HG02759 (cell line): Measurements from ENCODE around the gene CACNA1H.

Experiments
- ATAC-seq: cut with Tn5 transposase; IDR thresholded peaks from one replicate; pipeline ENCODE4 v1.9.1; 2021; ENCODE audit warnings: mild to moderate bottlenecking, moderate library complexity; ENCODE audit not compliant: unreplicated experiment

CACNA1H gene

DNA sequence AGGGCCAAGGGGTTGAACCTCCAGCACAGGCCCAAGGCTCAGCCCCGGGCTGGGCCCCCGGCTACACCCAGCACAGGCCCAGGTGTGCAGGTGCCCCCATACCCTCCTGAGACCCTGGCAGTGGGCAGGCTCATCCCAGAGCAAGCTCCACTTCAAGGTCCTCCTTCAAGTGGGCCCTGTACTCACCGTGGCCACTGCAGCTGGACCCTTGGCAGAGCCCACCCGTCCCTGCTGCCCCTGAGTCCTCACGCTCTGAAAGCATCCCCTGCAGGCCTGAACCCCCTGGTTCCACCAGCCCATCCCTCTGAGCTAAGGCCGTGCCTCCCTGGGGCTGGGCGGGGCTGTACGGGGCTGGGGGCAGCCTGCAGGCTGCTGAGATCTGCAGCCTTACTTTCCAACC lies 11.2 kb upstream of the CACNA1H start:
- ATAC-seq: no peak

DNA sequence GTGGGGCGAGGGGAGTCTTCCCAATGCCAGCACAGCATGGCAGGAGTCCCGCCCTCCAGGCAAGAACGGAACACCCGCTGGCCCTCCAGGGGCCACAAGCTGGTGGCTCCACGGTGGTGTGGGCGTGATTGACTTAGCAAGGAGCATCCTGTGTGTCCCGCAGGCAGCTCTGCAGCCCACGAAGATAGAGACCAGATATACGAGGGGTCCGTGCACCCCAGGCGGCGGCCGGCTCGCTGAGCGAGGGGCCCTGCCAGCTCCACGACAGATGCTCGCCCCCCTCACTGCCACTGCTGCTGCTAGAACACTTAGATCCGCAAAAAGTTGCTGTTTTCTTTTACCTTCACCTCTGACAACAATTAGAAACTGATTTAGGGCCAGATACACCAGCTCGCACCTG lies 10.0 kb upstream of the CACNA1H start:
- no peak for ATAC-seq

DNA sequence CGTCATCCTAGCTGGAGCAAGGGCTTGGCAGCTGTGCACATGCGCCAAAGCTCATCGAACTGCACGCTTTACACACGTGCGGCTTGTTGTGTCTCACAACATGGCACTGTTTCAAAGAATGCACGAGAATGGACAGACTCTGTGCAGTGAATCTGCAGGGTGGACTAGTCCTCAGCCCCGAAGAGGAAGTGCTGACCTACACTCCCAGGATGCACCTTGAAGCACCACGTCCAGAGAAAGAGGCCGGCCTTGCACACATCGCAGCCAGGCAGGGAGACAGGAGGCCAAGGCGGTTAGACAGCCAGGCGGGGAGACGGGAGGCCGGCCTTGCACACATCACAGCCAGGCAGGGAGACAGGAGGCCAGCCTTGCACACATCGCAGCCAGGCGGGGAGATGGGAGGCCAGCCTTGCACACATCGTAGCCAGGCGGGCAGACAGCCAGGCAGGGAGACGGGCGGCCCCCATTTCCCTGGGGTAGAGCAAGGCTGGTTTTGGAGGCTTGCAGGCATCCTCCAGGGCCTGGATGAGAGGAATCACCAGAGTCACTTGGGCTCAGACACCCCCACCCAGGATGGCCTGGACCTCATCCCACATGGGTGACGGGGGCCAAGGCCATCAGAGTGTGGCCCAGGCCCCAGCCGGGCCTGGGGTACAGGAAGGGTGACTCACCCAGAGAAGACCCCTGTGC lies 9.0 kb upstream of the CACNA1H start:
- ATAC-seq: no peak

DNA sequence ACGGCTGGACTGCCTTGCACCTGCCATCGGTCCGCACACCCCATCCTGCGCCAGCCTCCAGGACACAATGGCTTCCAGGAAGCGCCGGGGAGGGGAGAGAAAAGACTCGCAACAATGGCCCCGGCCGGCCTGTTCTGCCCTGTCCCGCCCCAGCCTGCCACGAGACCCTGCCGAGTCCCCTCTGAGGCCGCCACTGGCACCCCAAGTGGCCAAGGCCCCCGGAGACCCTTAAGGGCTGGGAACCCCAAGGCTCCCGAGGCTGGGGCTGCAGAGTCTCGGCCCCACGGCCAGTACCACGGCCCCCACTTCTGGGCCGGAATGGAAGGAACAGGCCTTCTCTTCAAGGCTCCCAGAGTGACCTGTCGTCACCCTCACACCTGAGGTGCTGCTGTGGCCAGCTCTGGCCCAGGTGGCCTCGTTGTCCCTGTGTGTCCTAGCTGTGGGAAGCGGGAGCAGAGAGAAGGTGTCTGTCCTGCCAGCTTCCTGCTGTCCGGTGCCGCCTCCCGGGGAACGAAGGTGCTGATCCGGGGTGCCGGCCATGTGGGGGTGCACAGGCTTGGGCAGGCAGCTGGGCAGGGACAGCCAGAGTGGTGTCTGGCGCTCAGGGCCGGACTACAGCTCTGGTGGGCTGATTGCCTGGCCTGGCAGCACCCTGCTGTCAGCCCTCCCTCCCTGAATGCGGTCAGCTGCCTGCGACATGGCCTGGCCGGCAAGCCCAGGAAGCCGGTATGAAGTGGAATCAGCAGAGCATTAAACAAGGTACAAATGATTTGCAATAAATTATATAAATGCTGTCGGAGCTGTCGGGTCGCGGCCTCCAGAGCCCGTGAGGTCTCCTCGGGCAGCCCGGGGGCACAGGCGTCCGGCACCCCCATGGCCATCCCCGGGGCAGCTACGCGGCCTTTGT lies 8.2 kb upstream of the CACNA1H start:
- no peak for ATAC-seq

DNA sequence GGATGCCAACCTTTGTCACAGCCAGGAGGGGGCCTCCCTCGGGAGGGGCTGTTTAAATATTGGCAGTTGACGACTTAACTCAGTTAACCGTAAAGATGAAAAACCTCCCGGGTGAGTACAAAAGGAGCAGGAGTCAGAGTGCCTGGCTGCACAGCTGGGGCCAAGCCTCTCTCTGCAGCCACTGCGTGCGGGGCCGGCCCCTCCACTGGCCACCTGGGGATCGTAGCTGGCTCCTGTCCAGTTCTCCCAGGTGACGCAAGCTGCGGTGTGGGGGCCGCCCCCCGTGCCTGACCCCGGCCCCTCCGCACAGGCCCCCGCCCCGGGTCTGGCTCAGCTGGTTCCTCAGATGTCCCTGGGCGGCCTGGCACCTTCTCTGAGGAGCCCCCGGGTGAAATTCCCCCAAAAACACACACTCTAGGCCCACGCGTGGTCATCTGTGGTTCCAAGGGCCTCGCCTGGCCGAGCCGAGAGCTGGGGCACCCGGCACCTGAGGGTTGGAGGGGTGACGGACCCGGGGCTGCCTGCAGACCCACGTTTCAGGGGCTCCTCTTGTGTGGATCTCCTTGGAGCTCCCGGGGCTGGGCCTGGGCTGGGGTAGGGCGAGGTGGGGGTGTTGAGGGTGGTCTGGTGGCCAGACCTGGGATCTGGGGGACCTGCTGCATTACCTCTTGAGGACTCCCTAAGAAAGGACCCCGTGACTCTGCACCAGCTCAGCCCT lies 7.4 kb upstream of the CACNA1H start:
- ATAC-seq: no peak

DNA sequence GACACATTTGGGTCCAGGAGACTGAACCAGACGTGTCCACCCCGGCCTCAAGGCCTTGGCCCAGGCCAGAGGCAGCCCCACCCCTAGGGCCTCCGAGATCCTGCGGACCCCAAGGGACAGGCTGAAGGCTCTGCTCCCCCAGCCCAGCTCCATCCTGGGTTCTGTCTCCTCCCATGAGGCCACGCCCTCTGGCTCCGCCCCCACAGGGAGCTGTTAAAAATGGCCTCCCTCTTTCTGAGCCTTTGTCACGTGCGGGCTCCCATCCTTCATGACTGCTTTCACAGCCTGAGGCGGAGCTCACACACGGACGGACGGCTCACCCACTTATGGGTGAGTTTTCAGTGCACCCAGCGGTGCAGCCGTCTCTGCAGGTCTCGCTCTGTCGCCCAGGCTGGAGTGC lies 6.5 kb upstream of the CACNA1H start:
- ATAC-seq: no peak

DNA sequence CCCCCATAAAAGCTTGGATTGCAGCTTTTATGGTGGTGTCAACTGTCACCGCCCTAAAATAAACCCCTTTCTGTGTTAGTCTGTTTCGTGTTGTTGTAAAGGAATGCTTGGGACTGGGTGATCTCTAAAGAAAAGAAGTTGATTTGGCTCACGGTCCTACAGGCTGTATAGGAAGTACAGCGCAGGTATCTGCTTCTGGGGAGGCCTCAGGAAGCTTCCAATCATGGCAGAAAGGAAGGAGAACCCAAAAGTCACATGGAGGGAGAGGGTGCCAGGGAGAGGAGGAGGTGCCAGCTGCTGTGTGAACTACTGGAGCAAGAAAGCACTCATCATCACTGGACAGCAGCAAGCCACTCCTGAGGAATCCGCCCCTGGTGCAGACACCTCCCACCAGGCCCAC lies 5.9 kb upstream of the CACNA1H start:
- ATAC-seq: no peak

DNA sequence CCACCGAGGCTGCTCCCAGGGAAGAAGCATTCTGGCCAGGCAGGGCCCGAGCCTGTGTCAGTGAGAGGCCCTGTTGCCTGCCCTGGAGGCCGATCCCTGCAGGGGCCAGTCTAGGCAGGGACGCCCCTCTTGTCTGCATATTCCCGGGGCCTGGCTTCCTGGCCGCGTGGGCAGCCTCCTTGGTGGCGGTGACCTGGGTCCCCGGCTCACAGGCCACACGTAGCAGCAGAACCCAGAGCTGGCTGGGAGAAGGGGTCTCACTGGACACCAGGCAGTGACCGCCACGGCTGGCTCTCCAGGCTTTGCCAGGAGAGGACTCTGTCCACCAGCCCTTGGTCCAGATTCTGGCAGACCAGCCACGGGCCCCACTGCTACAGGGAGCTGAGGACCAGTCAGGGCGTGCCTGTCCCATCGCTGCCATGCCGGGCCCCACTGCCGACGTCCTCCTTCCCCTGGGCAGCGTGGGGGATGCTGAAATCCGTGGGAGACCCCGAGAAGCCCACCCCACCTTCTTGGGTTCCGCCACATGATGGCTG lies 3.7 kb upstream of the CACNA1H start:
- no peak for ATAC-seq

DNA sequence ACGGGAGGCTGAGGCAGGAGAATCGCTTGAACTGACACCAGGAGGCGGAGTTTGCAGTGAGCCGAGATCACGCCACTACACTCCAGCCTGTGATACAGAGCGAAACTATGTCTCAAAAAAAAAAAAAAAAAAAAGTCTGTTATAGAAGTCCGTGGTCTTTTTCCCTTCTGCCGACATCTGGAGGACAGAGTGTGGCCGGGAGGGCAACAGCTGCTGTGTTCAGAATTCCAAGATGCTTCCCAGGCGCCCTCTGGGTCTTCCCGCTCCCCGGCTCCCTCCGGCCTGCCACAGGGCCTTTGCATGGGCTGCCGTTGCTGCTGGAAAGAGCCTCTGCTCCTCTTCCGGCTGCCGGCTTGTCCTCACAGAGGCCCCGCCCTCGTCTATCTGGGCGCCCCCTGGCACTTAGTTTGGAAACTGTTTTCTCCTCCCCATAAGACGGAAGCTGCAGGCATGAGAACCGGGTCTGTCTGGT lies 2.4 kb upstream of the CACNA1H start:
- no peak for ATAC-seq

DNA sequence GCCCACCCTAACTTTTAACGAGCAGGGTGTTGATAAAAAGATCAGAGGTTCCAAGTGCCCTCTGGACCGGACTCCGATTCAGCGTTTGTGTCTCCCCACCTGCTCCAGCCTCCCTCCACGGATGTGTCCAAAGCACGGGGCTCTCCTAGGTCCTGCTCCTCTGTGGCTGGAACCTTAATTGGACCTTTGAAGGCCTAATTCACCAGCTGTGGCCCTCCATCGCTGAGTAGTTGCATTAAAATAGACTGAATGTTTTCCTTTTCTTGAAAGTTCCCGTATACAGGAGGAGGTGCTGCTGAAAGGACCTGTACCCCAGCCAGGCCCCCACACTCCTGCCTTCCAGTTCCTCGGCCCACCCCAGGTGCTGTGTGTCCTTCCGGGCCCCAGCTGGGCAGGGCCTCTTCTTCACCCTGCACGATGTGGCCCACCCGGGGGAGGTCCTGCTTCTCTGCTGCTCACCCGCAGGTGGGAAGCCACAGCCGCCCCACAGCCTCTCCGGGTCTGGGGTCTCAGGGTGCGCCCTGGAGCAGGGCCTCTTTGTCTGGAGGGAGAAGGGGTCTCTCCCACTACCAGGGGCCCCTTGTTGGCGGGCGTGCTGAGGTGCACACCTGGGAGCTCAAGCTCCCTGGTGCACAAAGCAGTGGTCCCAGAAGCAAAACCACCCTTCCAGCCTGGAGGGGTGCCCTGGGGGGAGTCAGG lies 1.3 kb upstream of the CACNA1H start:
- ATAC-seq: no peak

DNA sequence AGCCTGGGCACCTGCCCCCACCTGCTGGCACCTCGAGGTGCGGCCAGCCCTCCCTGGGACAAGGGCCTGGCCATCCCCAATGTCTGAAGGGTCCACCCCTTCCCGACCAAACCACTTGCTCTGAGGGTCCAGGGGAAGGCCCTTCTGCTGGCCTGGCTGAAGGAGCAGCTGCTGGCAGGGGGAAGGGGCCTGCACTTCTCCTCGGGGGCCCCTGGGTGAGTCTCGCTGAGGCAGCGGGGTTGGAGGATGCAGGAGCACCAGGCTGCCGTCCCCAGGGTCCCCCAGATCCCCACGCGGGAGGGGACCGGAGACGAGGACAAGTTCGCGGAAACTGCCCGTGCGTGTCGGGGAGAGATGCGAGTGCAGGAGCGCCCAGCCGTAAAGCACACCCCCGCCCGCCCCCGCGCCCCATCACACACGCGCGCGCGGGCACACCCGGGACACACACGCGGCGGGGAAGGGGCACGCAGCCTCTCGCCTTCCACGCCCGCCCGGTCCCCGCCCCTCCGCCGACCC lies 725 bp upstream of the CACNA1H start:
- ATAC-seq: no peak

DNA sequence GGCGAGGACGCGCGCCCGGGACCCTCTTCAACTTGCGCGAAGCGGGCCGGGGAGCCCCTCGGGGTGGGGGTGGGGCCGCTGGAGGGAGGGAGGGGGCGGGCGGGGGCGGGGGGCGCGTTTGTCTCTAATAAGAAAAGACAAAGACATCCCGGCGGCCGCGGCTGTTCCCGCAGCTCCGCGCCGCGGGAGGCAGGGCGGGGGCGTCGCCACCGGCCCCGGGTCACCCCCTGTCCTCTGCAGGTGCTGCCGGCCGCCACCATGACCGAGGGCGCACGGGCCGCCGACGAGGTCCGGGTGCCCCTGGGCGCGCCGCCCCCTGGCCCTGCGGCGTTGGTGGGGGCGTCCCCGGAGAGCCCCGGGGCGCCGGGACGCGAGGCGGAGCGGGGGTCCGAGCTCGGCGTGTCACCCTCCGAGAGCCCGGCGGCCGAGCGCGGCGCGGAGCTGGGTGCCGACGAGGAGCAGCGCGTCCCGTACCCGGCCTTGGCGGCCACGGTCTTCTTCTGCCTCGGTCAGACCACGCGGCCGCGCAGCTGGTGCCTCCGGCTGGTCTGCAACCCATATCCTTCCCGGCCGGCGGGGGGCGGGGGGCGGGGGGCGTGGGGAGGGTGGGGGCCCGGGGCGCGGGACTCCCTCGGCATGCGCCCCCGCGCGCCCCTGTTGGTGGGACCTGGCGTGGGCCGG lies 714 bp downstream of the CACNA1H start:
- ATAC-seq: no peak

DNA sequence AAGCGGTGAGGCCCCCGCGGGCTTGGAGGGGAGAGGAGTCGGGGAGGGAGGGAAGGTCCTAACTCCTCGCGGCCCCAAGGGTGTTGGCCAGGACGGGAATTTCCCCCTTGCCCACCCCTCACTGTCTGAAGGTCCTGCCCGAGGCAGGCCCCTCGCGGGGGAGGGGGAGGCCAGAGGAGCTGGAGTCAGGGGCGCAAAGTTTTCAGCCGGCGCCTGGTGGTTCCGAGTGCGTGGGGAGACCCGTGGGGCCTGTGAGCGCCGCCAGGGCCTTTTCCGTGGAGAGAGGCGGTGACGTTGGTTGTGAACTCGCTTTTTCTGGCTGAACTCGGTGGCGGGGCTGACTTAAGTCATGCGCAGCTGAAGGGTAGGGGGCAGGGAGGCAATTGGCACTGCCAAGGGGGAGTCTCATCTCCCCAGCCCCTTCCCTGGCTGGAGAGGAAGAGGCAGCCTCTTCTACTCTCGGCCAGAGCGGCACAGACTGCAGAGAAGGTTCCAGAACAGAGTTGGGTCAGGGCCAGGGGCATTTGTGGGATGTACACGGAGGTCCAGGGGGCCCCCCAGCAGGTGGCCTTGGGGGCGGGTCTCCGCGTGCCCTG lies 1.5 kb downstream of the CACNA1H start:
- no peak for ATAC-seq

DNA sequence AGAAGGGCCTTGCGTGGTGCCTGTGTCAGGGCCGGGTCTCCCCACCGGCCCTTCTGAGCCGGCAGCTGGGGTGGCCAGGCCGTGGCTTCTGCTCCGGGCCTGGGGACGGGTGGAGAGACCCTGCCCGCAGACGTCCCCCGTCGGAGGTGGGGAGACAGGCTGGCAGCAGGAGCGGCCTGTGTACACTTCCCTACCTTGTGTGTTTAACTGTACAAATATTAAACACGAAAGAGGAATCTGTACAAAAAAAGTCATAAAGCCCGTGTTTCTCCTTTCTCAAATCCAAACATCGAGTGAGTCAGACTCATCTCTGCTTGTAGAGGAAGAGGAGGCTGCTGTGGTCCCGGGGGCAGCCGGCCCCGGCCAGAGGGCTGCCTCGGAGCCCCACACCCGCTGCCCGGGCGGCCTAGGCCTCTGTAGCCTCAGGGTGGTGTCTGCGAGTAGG lies 2.0 kb downstream of the CACNA1H start:
- no peak for ATAC-seq

DNA sequence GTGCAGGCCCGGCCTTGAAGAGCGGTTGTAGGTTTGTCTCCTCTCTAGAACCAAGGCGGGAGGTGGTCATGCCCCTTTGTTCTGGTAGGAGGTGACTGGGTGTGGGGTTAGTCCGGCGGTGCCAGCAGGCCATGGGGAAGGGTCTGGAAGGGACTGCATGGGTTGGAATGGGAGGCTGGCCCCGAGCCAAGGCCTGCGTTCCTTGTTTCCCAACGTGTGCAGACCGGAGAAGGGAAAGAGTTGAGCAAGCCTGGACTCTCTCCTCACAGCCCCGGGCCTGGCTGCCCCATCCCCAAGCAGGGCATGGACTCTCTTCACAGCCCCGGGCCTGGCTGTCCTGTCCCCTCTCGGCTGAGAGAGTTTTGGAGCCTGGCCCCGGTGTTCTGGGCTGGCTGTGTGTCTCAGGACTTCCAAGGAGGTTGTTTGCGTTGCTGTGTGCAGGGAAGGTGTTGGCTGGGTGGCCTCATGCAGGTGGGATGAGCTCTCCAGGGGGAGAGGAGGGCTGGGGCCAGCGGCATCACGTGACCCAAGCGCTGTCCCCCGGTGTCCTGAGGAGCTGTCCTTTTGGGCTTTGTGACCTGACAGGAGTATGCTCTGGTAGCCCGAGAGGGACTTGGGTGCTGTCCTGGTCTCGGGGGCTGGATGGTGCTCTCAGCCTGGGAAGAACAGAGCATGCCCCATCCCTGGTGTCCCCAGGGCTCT lies 2.6 kb downstream of the CACNA1H start:
- no peak for ATAC-seq

DNA sequence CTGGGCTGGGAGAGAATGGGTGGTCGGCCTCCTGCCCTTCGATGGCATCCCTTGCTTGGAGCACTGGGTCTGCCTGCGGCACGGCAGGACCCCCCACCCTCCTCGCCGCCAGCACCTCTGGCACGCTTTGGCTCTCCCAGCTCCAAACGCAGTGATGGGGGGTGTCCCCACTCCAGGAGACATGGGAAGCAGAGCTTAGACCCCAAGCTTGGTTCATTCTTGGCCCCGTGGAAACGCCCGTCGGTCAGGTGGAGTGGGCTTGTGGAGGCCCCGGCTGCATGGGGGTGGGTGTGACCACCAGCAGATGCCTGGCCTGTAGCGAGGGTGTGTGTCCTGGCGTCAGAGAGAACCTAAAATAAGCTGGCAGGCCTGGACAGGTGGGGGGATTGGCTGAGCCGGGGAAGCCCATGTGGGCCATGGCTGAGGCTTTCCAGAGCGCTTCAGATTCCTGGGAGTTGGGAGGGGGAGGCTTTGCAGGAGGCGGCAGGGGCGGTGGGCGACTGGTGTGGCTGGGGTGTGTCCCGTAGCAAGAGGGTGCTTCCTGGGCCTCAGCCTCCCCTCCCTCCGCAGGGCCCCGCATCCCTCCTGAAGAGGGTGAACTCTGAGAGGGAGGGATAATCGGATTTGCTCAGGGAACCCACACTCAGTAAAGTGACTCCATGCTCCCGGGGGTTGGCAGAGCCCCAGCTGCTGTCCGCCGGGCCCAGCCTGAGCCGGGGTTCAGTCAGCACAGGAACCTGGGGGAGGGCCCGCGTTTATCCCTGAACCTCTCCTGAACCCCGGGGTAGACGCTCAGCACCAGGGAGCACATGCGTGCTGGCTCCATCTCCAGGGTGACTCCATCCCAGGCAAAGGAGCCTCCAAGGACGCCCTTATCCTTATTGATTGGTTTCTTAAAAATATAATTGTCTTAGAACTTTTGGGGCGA lies 3.4 kb downstream of the CACNA1H start:
- ATAC-seq: no peak

DNA sequence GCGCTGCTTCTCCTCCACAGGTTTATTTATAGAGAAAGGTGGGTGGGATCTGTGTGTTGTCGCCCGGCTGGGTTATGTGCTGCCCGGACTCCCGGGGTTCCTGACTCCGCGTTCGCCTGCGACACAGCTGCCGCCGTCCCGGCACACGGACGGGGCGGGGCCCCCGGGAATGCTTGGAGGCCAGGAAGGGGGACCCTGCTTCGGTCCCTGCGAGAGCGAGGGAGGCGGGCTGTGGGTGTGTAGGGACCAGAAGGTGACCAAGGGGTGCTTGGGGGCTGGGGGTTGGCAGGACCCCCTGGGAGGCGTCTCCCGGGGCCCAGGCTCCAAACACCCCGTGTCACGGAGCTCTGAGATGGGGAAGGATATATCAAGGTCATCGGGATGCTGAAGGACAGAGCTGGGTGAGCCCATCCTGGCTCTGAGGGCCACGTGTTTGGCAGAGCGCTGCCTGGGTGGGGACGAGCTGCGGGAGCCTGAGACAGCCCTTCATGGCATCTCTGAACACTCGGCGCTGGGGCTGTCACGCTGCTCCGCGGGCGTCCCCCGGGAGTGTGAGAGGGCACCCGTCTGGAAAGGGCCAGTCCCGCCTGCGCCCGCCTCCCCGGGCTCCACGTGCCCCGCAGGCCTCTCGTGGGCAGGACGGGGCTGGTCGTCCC lies 4.2 kb downstream of the CACNA1H start:
- no peak for ATAC-seq
